ENCODE results near the gene NCS1.

The NCS1 gene

DNA sequence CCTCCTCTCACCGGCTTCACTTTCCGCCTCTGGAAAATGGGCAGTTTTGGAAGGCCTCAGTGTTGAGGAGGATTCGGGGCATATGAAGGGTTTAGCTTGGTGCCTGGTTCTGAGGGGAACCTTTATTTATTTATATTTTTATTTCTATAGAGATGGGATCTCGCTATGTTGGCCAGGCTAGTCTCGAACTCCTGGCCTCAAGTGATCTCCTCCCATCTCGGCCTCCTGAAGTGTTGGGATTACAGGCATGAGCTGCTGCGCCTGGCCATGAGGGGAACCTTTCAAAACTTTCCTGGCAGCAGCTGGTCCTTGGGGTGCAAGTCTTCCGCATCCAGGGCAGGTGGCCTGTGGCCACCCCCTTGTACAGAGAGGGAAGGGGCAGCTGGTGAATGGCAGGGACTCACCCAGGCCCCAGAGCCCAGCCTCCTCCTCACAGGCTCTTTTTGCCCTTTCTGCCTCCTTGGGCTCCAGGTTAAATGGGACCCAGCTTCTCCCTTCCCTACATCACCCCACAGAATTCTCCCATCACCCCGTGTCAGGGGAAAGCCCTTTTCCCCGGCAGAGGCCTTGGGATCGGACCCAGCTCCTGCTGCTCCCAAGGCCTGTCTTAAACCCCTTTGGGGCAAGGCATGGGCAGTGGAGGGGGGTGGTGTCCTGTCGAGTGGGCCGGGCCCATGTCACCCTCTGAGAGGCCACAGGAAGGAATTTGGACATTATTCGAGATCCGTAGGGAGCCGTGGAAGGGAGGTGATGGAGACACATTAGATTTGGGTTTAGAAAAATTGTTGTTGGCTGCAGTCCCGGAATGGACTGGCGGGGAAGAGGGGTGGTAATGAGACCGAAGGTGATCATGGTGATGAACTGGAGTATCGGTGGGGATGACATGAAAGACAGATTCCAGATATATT, 5.9 kb downstream of the NCS1 start (continued):
- TF ChIP-seq, protein P1, sequence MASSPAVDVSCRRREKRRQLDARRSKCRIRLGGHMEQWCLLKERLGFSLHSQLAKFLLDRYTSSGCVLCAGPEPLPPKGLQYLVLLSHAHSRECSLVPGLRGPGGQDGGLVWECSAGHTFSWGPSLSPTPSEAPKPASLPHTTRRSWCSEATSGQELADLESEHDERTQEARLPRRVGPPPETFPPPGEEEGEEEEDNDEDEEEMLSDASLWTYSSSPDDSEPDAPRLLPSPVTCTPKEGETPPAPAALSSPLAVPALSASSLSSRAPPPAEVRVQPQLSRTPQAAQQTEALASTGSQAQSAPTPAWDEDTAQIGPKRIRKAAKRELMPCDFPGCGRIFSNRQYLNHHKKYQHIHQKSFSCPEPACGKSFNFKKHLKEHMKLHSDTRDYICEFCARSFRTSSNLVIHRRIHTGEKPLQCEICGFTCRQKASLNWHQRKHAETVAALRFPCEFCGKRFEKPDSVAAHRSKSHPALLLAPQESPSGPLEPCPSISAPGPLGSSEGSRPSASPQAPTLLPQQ (tag by site-specific recombination; IDR thresholded peaks at IDR 0.05) = 0 out of 2 replicates have a peak, but pooled peaks have one; percentile 17
- TF ChIP-seq ZNF175 (tag by site-specific recombination; IDR thresholded peaks at IDR 0.05) (no peak), ZNF76 (tag by site-specific recombination; IDR thresholded peaks at IDR 0.05; ENCODE audit: borderline replicate concordance, low read depth) (peak; percentile 53; the same call in 1 of the 2 replicates), ZNF433 (tag by site-specific recombination; IDR thresholded peaks at IDR 0.05; ENCODE audit: low read depth) (no peak), ZSCAN16 (tag by site-specific recombination; IDR thresholded peaks at IDR 0.05) (no peak), EGR2 (tag by site-specific recombination; IDR thresholded peaks at IDR 0.05; ENCODE audit: low read depth) (no peak), ZNF768 (tag by site-specific recombination; IDR thresholded peaks at IDR 0.05) (no peak), ZNF366 (tag by site-specific recombination; conservative IDR thresholded peaks at IDR 0.05) (no peak), ZNF473 (tag by site-specific recombination; IDR thresholded peaks at IDR 0.05) (no peak), ZNF747 (tag by site-specific recombination; IDR thresholded peaks at IDR 0.05) (no peak), ZNF311 (tag by site-specific recombination; IDR thresholded peaks at IDR 0.05; ENCODE audit: borderline replicate concordance) (no peak), ZBTB44 (tag by site-specific recombination; IDR thresholded peaks at IDR 0.05) (no peak), ZNF184 (tag by site-specific recombination; IDR thresholded peaks at IDR 0.05) (no peak), ZNF514 (tag by site-specific recombination; IDR thresholded peaks at IDR 0.05) (no peak), ZSCAN23 (tag by site-specific recombination; IDR thresholded peaks at IDR 0.05) (no peak), YY2 (tag by site-specific recombination; IDR thresholded peaks at IDR 0.05) (no peak), ZNF37A (tag by site-specific recombination; IDR thresholded peaks at IDR 0.05) (no peak), IKZF3 (tag by site-specific recombination; IDR thresholded peaks at IDR 0.05) (peak; percentile 82), ZNF501 (tag by site-specific recombination; IDR thresholded peaks at IDR 0.05) (no peak), ZNF16 (tag by site-specific recombination; IDR thresholded peaks at IDR 0.05; ENCODE audit: low read depth) (no peak), ZNF391 (tag by site-specific recombination; IDR thresholded peaks at IDR 0.05; ENCODE audit: borderline replicate concordance, low read depth) (no peak), ZNF704 (tag by site-specific recombination; IDR thresholded peaks at IDR 0.05) (no peak), ZNF510 (tag by site-specific recombination; IDR thresholded peaks at IDR 0.05; ENCODE audit: insufficient replicate concordance) (no peak), ZNF600 (tag by site-specific recombination; IDR thresholded peaks at IDR 0.05) (peak; percentile 84; the same call in 1 of the 2 replicates), ZNF621 (tag by site-specific recombination; IDR thresholded peaks at IDR 0.05) (no peak), ZNF776 (tag by site-specific recombination; IDR thresholded peaks at IDR 0.05; ENCODE audit: borderline replicate concordance) (no peak), ZNF416 (tag by site-specific recombination; IDR thresholded peaks at IDR 0.05) (no peak), ZNF214 (tag by site-specific recombination; IDR thresholded peaks at IDR 0.05; ENCODE audit: borderline replicate concordance) (no peak), ZSCAN5A (tag by site-specific recombination; IDR thresholded peaks at IDR 0.05) (no peak)
- TF ChIP-seq, protein P2, sequence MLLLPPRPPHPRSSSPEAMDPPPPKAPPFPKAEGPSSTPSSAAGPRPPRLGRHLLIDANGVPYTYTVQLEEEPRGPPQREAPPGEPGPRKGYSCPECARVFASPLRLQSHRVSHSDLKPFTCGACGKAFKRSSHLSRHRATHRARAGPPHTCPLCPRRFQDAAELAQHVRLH (tag by site-specific recombination; IDR thresholded peaks at IDR 0.05) = no peak
- TF ChIP-seq, protein P3, sequence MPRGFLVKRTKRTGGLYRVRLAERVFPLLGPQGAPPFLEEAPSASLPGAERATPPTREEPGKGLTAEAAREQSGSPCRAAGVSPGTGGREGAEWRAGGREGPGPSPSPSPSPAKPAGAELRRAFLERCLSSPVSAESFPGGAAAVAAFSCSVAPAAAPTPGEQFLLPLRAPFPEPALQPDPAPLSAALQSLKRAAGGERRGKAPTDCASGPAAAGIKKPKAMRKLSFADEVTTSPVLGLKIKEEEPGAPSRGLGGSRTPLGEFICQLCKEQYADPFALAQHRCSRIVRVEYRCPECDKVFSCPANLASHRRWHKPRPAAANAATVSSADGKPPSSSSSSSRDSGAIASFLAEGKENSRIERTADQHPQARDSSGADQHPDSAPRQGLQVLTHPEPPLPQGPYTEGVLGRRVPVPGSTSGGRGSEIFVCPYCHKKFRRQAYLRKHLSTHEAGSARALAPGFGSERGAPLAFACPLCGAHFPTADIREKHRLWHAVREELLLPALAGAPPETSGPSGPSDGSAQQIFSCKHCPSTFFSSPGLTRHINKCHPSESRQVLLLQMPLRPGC (tag by site-specific recombination; IDR thresholded peaks at IDR 0.05) = no peak
